Gastrocnemius medialis (tissue), 4 donors: Measurements from ENCODE around the gene C11orf91. TPM values are rescaled to one million over a fixed set of nuclear protein-coding genes. Genes with fewer than 3 reads are reported as not detected.

ENCODE experiments used
- ATAC-seq, 2 donors: fragments of 150-250 bp; one replicate each; pipeline ENCODE4 v1.9.1; 2016
- DNase-seq, 2 donors: peaks; one replicate each; pipeline ENCODE4 v3.0.0-alpha.2; 2019
- H3K27ac ChIP-seq, 4 donors: fragments of 200-600 bp; sonication (generic); 1 replicate in 1 of 4; 2 replicates in 3 of 4; pipeline ENCODE4 v1.5.1; 2016 to 2018; ENCODE audit warnings: mild to moderate bottlenecking in 2 of 4, moderate library complexity in 1 of 4
- H3K27me3 ChIP-seq, 3 donors: fragments of 200-600 bp; sonication (generic) in 2 of 3; 1 replicate in 1 of 3; 2 replicates in 2 of 3; pipeline versions ENCODE4 v1.5.1 to v1.6.0; 2016 to 2019; ENCODE audit warnings: mild to moderate bottlenecking in 1 of 3, moderate library complexity in 1 of 3
- H3K36me3 ChIP-seq, 2 donors: fragments of 200-600 bp; sonication (generic) in 1 of 2; one replicate each; pipeline ENCODE4 v1.5.1; 2017 to 2018
- H3K4me1 ChIP-seq, 2 donors: fragments of 200-600 bp; sonication (generic) in 1 of 2; one replicate each; pipeline ENCODE4 v1.5.1; 2016 to 2017; ENCODE audit warnings: mild to moderate bottlenecking in 2 of 2
- H3K4me3 ChIP-seq, 4 donors: fragments of 200-600 bp; sonication (generic) in 3 of 4; 1 replicate in 1 of 4; 2 replicates in 3 of 4; pipeline ENCODE4 v1.5.1; 2016 to 2019; ENCODE audit warnings: mild to moderate bottlenecking in 2 of 4
- H3K9me3 ChIP-seq, 3 donors: fragments of 200-600 bp; sonication (generic) in 2 of 3; 1 replicate in 1 of 3; 2 replicates in 2 of 3; pipeline ENCODE4 v1.5.1; 2016 to 2019
- POLR2A ChIP-seq, 2 donors: fragments of 450-650 bp; IDR thresholded peaks; one replicate each; pipeline ENCODE4 v1.6.1; 2017; ENCODE audit warnings: antibody characterized with exemption in 2 of 2, mild to moderate bottlenecking in 2 of 2, moderate library complexity in 2 of 2
- in situ Hi-C, 4 donors: fragments of 200-750 bp; cut with MboI; loops; one replicate each; pipeline versions ENCODE4 v1.15.0 to v1.8.0; 2017; ENCODE audit warnings: low sequenced_read_pairs in 4 of 4
- intact Hi-C: fragments of 100-400 bp; cut with DNase I; formaldehyde crosslinking; loops from one replicate; pipeline ENCODE4 v1.15.1; 2023; ENCODE audit warnings: low total_unique reads
- total RNA-seq, 4 donors: library from RNA; depleted of rRNA; stranded (reverse); fragments of >200 nt; gene quantifications; one replicate each; pipeline versions ENCODE4 v1.1.0 to v1.2.3, GENCODE V29; 2016
- TF ChIP-seq, protein P1 (sequence below), 5 experiments: fragments of 450-650 bp in 3 of 5; fragments of 200-600 bp in 2 of 5; sonication (generic) in 2 of 5; IDR thresholded peaks in 4 of 5; conservative IDR thresholded peaks in 1 of 5; 1 replicate in 4 of 5; 2 replicates in 1 of 5; pipeline ENCODE4 v1.5.1; 2016 to 2019; ENCODE audit warnings: antibody characterized with exemption in 5 of 5, mild to moderate bottlenecking in 3 of 5, moderate library complexity in 3 of 5

C11orf91 gene
- total RNA-seq, 4 donors from 2014 or later, result not detected

DNA sequence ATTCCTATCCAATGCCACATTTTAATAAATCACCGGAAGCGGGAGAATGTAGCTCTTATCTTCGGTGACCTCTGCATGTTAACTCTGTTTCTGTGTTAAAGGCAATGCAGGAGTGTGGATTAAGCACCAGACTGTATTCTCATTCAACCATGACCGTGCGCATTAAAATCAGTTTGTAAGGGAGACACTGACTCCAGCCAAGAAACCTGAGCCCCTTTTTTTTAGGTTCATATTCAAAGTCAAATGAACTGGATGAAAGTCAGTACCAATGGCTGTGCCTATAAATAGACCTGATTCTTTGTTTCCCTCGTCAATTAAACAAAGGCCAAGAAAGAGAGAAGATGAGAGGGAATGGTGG, 32.2 kb downstream of the C11orf91 start:
- Histone ChIP-seq H3K27me3 (no peaks in the 10 kb centered on the region), H3K9me3 (no peaks in the 10 kb centered on the region), H3K4me3 (no peak overlapping the region), H3K27ac (no peak overlapping the region), H3K4me1 (peaks cover 8 to 13% of the 10 kb centered on the region in 2 donors), H3K36me3 (no peaks in the 10 kb centered on the region)
- TF ChIP-seq, protein P1, sequence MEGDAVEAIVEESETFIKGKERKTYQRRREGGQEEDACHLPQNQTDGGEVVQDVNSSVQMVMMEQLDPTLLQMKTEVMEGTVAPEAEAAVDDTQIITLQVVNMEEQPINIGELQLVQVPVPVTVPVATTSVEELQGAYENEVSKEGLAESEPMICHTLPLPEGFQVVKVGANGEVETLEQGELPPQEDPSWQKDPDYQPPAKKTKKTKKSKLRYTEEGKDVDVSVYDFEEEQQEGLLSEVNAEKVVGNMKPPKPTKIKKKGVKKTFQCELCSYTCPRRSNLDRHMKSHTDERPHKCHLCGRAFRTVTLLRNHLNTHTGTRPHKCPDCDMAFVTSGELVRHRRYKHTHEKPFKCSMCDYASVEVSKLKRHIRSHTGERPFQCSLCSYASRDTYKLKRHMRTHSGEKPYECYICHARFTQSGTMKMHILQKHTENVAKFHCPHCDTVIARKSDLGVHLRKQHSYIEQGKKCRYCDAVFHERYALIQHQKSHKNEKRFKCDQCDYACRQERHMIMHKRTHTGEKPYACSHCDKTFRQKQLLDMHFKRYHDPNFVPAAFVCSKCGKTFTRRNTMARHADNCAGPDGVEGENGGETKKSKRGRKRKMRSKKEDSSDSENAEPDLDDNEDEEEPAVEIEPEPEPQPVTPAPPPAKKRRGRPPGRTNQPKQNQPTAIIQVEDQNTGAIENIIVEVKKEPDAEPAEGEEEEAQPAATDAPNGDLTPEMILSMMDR (IDR thresholded peaks at IDR 0.05 in 4 of 5, conservative IDR thresholded peaks at IDR 0.05 in 1 of 5), result no peak
- TF ChIP-seq POLR2A (IDR thresholded peaks at IDR 0.05), result no peak
- in situ Hi-C loops (no loop called here), intact Hi-C loops (no loop called here)
- no peak for DNase-seq
- ATAC-seq, result no peak

- Histone ChIP-seq H3K36me3 (no peaks in the 10 kb centered on the region), H3K4me1 (peaks cover 8 to 13% of the 10 kb centered on the region in 2 donors), H3K27me3 (no peaks in the 10 kb centered on the region), H3K9me3 (no peaks in the 10 kb centered on the region), H3K4me3 (no peak overlapping the region), H3K27ac (no peak overlapping the region)
- no peak for ATAC-seq
- in situ Hi-C loops, result no loop called here
- TF ChIP-seq, protein P1 (IDR thresholded peaks at IDR 0.05 in 4 of 5, conservative IDR thresholded peaks at IDR 0.05 in 1 of 5), result no peak
- no peak for TF ChIP-seq POLR2A (IDR thresholded peaks at IDR 0.05)
- DNase-seq, result no peak
- intact Hi-C loops, result no loop called here
These were observed 32.7 kb downstream of the C11orf91 start for GRCh38 chr11:33667819-33668467.

DNA sequence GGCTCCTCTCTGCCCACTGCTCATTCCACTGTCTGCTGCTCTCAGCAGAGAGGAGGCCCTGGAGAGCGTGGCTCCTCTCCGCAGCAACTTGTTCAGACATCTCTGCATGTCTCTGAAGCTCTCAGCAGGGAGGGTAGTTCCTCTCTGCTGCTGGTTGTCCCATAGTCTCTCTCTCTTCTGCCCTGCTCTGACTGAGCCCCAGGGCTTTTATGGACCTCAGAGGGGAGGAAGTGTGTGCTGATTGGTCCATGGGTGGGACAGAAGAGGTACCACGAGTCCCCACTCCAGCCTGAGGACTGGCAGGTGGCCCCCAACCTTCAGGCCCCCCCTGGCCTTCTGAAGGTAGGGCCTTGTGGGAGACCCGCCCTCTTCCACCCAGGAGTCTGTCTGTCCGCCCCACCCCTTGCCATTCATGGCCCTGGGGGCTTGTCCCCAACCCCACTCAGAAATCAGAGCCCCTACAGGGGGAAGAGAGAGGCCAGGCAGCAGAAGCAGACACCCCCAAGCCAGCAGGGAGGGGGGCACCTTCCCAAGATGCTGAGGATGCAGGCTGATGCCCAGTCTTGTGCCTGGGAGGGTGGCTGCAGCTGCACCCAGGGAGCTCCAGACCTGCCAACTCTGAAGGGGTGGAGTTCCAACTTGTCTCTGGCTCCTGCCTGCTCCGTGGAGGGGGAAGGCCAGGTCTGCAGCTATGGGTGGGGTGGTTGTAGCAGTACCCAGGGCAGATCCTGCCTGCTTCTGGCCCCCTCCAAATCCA, 35.1 kb downstream of the C11orf91 start:
- DNase-seq, result no peak
- no peak for ATAC-seq
- in situ Hi-C loops, result no loop called here

DNA sequence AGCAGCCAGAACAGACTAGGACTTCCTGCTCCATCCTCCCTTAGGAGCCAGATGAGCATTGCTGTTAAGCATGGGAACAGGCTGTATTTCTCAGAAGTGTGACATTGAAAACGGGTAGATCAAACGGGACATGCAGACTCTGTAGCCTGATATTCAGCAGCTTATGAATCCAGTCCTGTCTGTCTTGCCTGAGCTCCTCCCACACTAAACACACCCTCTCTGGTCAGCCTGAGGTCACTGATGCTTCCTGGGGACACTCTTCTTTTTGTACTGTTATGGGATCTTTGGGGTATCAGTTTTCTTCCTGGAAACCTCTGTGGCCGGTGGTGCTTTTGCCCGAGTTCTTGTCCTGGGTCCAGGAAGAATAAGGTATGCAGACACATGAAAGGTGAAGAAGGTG, 35.8 kb downstream of the C11orf91 start:
- Histone ChIP-seq H3K27ac (no peak overlapping the region), H3K4me3 (no peak overlapping the region), H3K4me1 (peaks cover 8 to 13% of the 10 kb centered on the region in 2 donors), H3K9me3 (no peaks in the 10 kb centered on the region), H3K27me3 (no peaks in the 10 kb centered on the region), H3K36me3 (no peaks in the 10 kb centered on the region)
- DNase-seq, result no peak
- intact Hi-C loops (no loop called here), in situ Hi-C loops (no loop called here)
- no peak for TF ChIP-seq POLR2A (IDR thresholded peaks at IDR 0.05)
- TF ChIP-seq, protein P1 (IDR thresholded peaks at IDR 0.05 in 4 of 5, conservative IDR thresholded peaks at IDR 0.05 in 1 of 5), result no peak
- no peak for ATAC-seq

More for the DNA sequence above, 35.1 kb downstream of the C11orf91 start:
- no peak overlapping the region for H3K4me3 ChIP-seq
- intact Hi-C loops, result no loop called here
- H3K27me3 ChIP-seq, result no peaks in the 10 kb centered on the region
- TF ChIP-seq POLR2A (IDR thresholded peaks at IDR 0.05), result no peak
- TF ChIP-seq, protein P1 (IDR thresholded peaks at IDR 0.05 in 4 of 5, conservative IDR thresholded peaks at IDR 0.05 in 1 of 5), result no peak
- H3K4me1 ChIP-seq, result peaks cover 8 to 13% of the 10 kb centered on the region in 2 donors
- H3K9me3 ChIP-seq, result no peaks in the 10 kb centered on the region
- no peaks in the 10 kb centered on the region for H3K36me3 ChIP-seq
- H3K27ac ChIP-seq, result no peak overlapping the region
